ENCODE results near the gene SH3PXD2B. TPM values are rescaled to one million over a fixed set of nuclear protein-coding genes. Genes with fewer than 3 reads are reported as not detected.
A peak's percentile ranks its signal among the peaks of the same experiment; 100 is the strongest.

The SH3PXD2B gene
- total and polyA plus RNA-seq, 2 experiments from 2014 or later: 15.2 to 19.8 TPM

GRCh38 chr5:172463031-172463430 is 8.7 kb upstream of the SH3PXD2B start:
- in situ Hi-C loops (cut with MboI): loop anchor here (25.0 kb wide), 1 partner anchor 474 kb away; no protein-coding TSS in a partner anchor
- 0 out of 2 replicates have a peak, but pooled peaks cover 11% of the 10 kb centered on the region for H3K27me3 ChIP-seq (replicated peaks; ENCODE audit: insufficient read depth)

GRCh38 chr5:172459783-172460165 is 5.4 kb upstream of the SH3PXD2B start:
- TF ChIP-seq EZH2 (IDR thresholded peaks at IDR 0.05; ENCODE audit: insufficient read depth, poor library complexity, severe bottlenecking) (no peak), EZH2phosphoT487 (IDR thresholded peaks at IDR 0.05; ENCODE audit: insufficient read depth, low read depth) (no peak)
- H4K20me1 ChIP-seq (ENCODE audit: insufficient read depth): no peaks in the 10 kb centered on the region

More at GRCh38 chr5:172463031-172463430, 8.7 kb upstream of the SH3PXD2B start:
- Histone ChIP-seq H3K4me3 (no peak overlapping the region), H2AFZ (no peak overlapping the region), H3K36me3 (ENCODE audit: low read depth) (no peaks in the 10 kb centered on the region), H3K9ac (no peak overlapping the region), H3K4me1 (ENCODE audit: insufficient read depth) (no peaks in the 10 kb centered on the region), H3K9me3 (ENCODE audit: low read depth) (no peaks in the 10 kb centered on the region), H3K27ac (no peak overlapping the region), H3K4me2 (ENCODE audit: unreplicated experiment) (no peak overlapping the region), H3K9me2 (ENCODE audit: insufficient read depth) (no peaks in the 10 kb centered on the region), H3F3A (ENCODE audit: insufficient read depth) (no peaks in the 10 kb centered on the region), H3K79me2 (ENCODE audit: insufficient read depth) (no peaks in the 10 kb centered on the region), H4K20me1 (ENCODE audit: insufficient read depth) (no peaks in the 10 kb centered on the region)
- DNase-seq: no peak
- 68 to 84% methylated on average over 9 of the region's 9 CpGs for WGBS, 2 experiments (ENCODE audit: low coverage in 1 of 2, low lambda C conversion rate in 2 of 2, missing lambda C conversion rate in 2 of 2)
- TF ChIP-seq EZH2phosphoT487 (IDR thresholded peaks at IDR 0.05; ENCODE audit: insufficient read depth, low read depth) (no peak), EZH2 (IDR thresholded peaks at IDR 0.05; ENCODE audit: insufficient read depth, poor library complexity, severe bottlenecking) (no peak)

GRCh38 chr5:172458976-172459782 is 4.9 kb upstream of the SH3PXD2B start:
- Histone ChIP-seq H4K20me1 (ENCODE audit: insufficient read depth) (no peaks in the 10 kb centered on the region), H3K9ac (no peak overlapping the region), H3K4me2 (ENCODE audit: unreplicated experiment) (no peak overlapping the region), H2AFZ (no peak overlapping the region), H3K36me3 (ENCODE audit: low read depth) (no peaks in the 10 kb centered on the region), H3K79me2 (ENCODE audit: insufficient read depth) (no peaks in the 10 kb centered on the region), H3K27ac (no peak overlapping the region), H3K4me3 (no peak overlapping the region), H3K9me2 (ENCODE audit: insufficient read depth) (no peaks in the 10 kb centered on the region), H3K4me1 (ENCODE audit: insufficient read depth) (peaks cover 18% of the 10 kb centered on the region), H3F3A (ENCODE audit: insufficient read depth) (peaks cover 9% of the 10 kb centered on the region), H3K27me3 (replicated peaks; ENCODE audit: insufficient read depth) (no peaks in the 10 kb centered on the region), H3K9me3 (ENCODE audit: low read depth) (no peaks in the 10 kb centered on the region)
- WGBS, 2 experiments (ENCODE audit: low coverage in 1 of 2, low lambda C conversion rate in 2 of 2, missing lambda C conversion rate in 2 of 2): 81 to 83% methylated on average over 9 of the region's 9 CpGs
- in situ Hi-C loops (cut with MboI): loop anchor here (25.0 kb wide), 1 partner anchor 478 kb away; no protein-coding TSS in a partner anchor
- TF ChIP-seq EZH2phosphoT487 (IDR thresholded peaks at IDR 0.05; ENCODE audit: insufficient read depth, low read depth) (no peak), EZH2 (IDR thresholded peaks at IDR 0.05; ENCODE audit: insufficient read depth, poor library complexity, severe bottlenecking) (no peak)
- DNase-seq: no peak

More at GRCh38 chr5:172459783-172460165, 5.4 kb upstream of the SH3PXD2B start:
- Histone ChIP-seq H3K79me2 (ENCODE audit: insufficient read depth) (no peaks in the 10 kb centered on the region), H3K9me2 (ENCODE audit: insufficient read depth) (no peaks in the 10 kb centered on the region), H3K4me2 (ENCODE audit: unreplicated experiment) (no peak overlapping the region), H3K9me3 (ENCODE audit: low read depth) (no peaks in the 10 kb centered on the region), H2AFZ (no peak overlapping the region), H3K4me1 (ENCODE audit: insufficient read depth) (peaks cover 16% of the 10 kb centered on the region), H3K27ac (no peak overlapping the region), H3K4me3 (no peak overlapping the region), H3F3A (ENCODE audit: insufficient read depth) (peaks cover 8% of the 10 kb centered on the region), H3K9ac (no peak overlapping the region), H3K27me3 (replicated peaks; ENCODE audit: insufficient read depth) (no peaks in the 10 kb centered on the region), H3K36me3 (ENCODE audit: low read depth) (no peaks in the 10 kb centered on the region)
- no peak for DNase-seq
- WGBS, 2 experiments (ENCODE audit: low coverage in 1 of 2, low lambda C conversion rate in 2 of 2, missing lambda C conversion rate in 2 of 2): 90 to 95% methylated on average over 5 of the region's 5 CpGs
- in situ Hi-C loops (cut with MboI): loop anchor here (25.0 kb wide), 1 partner anchor 478 kb away; no protein-coding TSS in a partner anchor

- Histone ChIP-seq H3K9me2 (ENCODE audit: insufficient read depth) (no peaks in the 10 kb centered on the region), H4K20me1 (ENCODE audit: insufficient read depth) (no peaks in the 10 kb centered on the region), H3K9me3 (ENCODE audit: low read depth) (no peaks in the 10 kb centered on the region), H3K79me2 (ENCODE audit: insufficient read depth) (peaks cover 19% of the 10 kb centered on the region), H3K27ac (peak overlapping the region; percentile 82), H3K36me3 (ENCODE audit: low read depth) (no peaks in the 10 kb centered on the region), H2AFZ (peak overlapping the region; percentile 92), H3K27me3 (replicated peaks; ENCODE audit: insufficient read depth) (no peaks in the 10 kb centered on the region), H3K4me1 (ENCODE audit: insufficient read depth) (peaks cover 29% of the 10 kb centered on the region), H3K4me3 (no peak overlapping the region), H3K9ac (peak overlapping the region; percentile 88), H3F3A (ENCODE audit: insufficient read depth) (peaks cover 35% of the 10 kb centered on the region), H3K4me2 (ENCODE audit: unreplicated experiment) (peak overlapping the region; percentile 86)
- in situ Hi-C loops (cut with MboI): loop anchor here (25.0 kb wide), 1 partner anchor 481 kb away; no protein-coding TSS in a partner anchor
- DNase-seq: no peak
- 44 to 58% methylated on average over 10 of the region's 10 CpGs for WGBS, 2 experiments (ENCODE audit: low coverage in 1 of 2, low lambda C conversion rate in 2 of 2, missing lambda C conversion rate in 2 of 2)
- TF ChIP-seq EZH2phosphoT487 (IDR thresholded peaks at IDR 0.05; ENCODE audit: insufficient read depth, low read depth) (no peak), EZH2 (IDR thresholded peaks at IDR 0.05; ENCODE audit: insufficient read depth, poor library complexity, severe bottlenecking) (no peak)
Measured at GRCh38 chr5:172456076-172456722, 1.9 kb upstream of the SH3PXD2B start.
